WTC11 (cell line): Measurements from ENCODE around the gene KCNJ11. TPM values are rescaled to one million over a fixed set of nuclear protein-coding genes. Genes with fewer than 3 reads are reported as not detected.

ENCODE experiments used
- ATAC-seq: fragments of 200-7000 bp; cut with Tn5 transposase; 2 replicates; pipeline ENCODE4 v1.10.0; 2021; ENCODE audit warnings: mild to moderate bottlenecking, moderate library complexity
- CTCF ChIA-PET: fragments of 300-600 bp; sonication (Branson Sonifier 250); formaldehyde crosslinking; loops from one replicate; lab custom pipeline; 2021; ENCODE audit warnings: antibody characterized with exemption; lab: Charles Lee
- POLR2A ChIA-PET: fragments of 350-600 bp; sonication (Branson Sonifier 250); formaldehyde crosslinking; loops from one replicate; lab custom pipeline; 2021; ENCODE audit warnings: antibody characterized with exemption; lab: Charles Lee
- DNase-seq: peaks from one replicate; pipeline ENCODE4 v3.0.0; 2021; ENCODE audit warnings: low spot score
- H3K27ac Mint-ChIP-seq: 2 replicates; pipeline ENCODE4 v1.8.0; 2021; ENCODE audit warnings: mixed read lengths
- H3K27me3 Mint-ChIP-seq: 2 replicates; pipeline ENCODE4 v1.8.0; 2021; ENCODE audit warnings: low read depth, mild to moderate bottlenecking, moderate library complexity, mixed read lengths
- H3K36me3 Mint-ChIP-seq: 2 replicates; pipeline ENCODE4 v1.8.0; 2021; ENCODE audit warnings: mixed read lengths
- H3K4me1 Mint-ChIP-seq: 2 replicates; pipeline ENCODE4 v1.8.0; 2022; ENCODE audit warnings: mixed read lengths
- H3K4me3 Mint-ChIP-seq: 2 replicates; pipeline ENCODE4 v1.8.0; 2021; ENCODE audit warnings: mild to moderate bottlenecking, moderate library complexity, mixed read lengths
- H3K9me3 Mint-ChIP-seq: 2 replicates; pipeline ENCODE4 v1.8.0; 2021; ENCODE audit warnings: mixed read lengths
- AR ChIP-seq: fragments of 250-450 bp; sonication (Bioruptor Pico); IDR thresholded peaks from 2 replicates; pipeline ENCODE4 v1.9.0; 2021; ENCODE audit warnings: mild to moderate bottlenecking
- ATF1 ChIP-seq: sonication (generic); formaldehyde crosslinking; IDR thresholded peaks from 2 replicates; pipeline ENCODE4 v1.8.1; 2023; ENCODE audit warnings: mild to moderate bottlenecking, moderate library complexity, missing genetic modification reagents
- CREB1 ChIP-seq: sonication (generic); formaldehyde crosslinking; IDR thresholded peaks from 2 replicates; pipeline ENCODE4 v1.8.0; 2023; ENCODE audit warnings: mild to moderate bottlenecking, missing genetic modification reagents
- EMX1 ChIP-seq: fragments of 250-450 bp; sonication (Bioruptor Pico); IDR thresholded peaks from 2 replicates; pipeline ENCODE4 v1.8.0; 2021; ENCODE audit warnings: mild to moderate bottlenecking
- GABPB1 ChIP-seq: sonication (generic); formaldehyde crosslinking; IDR thresholded peaks from 2 replicates; pipeline ENCODE4 v1.8.1; 2023; ENCODE audit warnings: mild to moderate bottlenecking, missing genetic modification reagents
- GRHL2 ChIP-seq: fragments of 250-450 bp; sonication (Bioruptor Pico); IDR thresholded peaks from 2 replicates; pipeline ENCODE4 v1.8.0; 2022; ENCODE audit warnings: mild to moderate bottlenecking, moderate library complexity; ENCODE audit not compliant: insufficient replicate concordance, severe bottlenecking
- HMGA2 ChIP-seq: fragments of 250-450 bp; sonication (Bioruptor Pico); IDR thresholded peaks from 2 replicates; pipeline ENCODE4 v1.4.0; 2021; ENCODE audit warnings: mild to moderate bottlenecking, moderate library complexity
- NFYB ChIP-seq: sonication (generic); formaldehyde crosslinking; conservative IDR thresholded peaks from 2 replicates; pipeline ENCODE4 v1.8.0; 2022; ENCODE audit warnings: low read depth, missing genetic modification reagents
- NR2C2 ChIP-seq: sonication (generic); formaldehyde crosslinking; IDR thresholded peaks from 2 replicates; pipeline ENCODE4 v1.8.0; 2022; ENCODE audit warnings: mild to moderate bottlenecking, missing genetic modification reagents
- PRRX2 ChIP-seq: fragments of 250-450 bp; sonication (Bioruptor Pico); IDR thresholded peaks from 2 replicates; pipeline ENCODE4 v1.8.0; 2021; ENCODE audit warnings: mild to moderate bottlenecking
- USF2 ChIP-seq: sonication (generic); formaldehyde crosslinking; IDR thresholded peaks from 2 replicates; pipeline ENCODE4 v1.8.1; 2023; ENCODE audit warnings: mild to moderate bottlenecking, missing genetic modification reagents, moderate library complexity
- ZBTB43 ChIP-seq: sonication (generic); formaldehyde crosslinking; IDR thresholded peaks from 2 replicates; pipeline ENCODE4 v1.8.1; 2023; ENCODE audit warnings: mild to moderate bottlenecking, missing genetic modification reagents
- ZMAT4 ChIP-seq: fragments of 250-450 bp; sonication (Bioruptor Pico); IDR thresholded peaks from 2 replicates; pipeline ENCODE4 v1.9.0; 2021; ENCODE audit warnings: mild to moderate bottlenecking
- ZNF121 ChIP-seq: sonication (generic); formaldehyde crosslinking; IDR thresholded peaks from 2 replicates; pipeline ENCODE4 v1.8.0; 2023; ENCODE audit warnings: missing genetic modification reagents
- ZNF416 ChIP-seq: fragments of 250-450 bp; sonication (Bioruptor Pico); IDR thresholded peaks from 2 replicates; pipeline ENCODE4 v1.9.0; 2021; ENCODE audit warnings: mild to moderate bottlenecking, inconsistent platforms
- ZNF423 ChIP-seq: fragments of 250-450 bp; sonication (Bioruptor Pico); IDR thresholded peaks from 2 replicates; pipeline ENCODE4 v2.1.2; 2022; ENCODE audit warnings: mild to moderate bottlenecking, moderate library complexity
- ZNF425 ChIP-seq: fragments of 250-450 bp; sonication (Bioruptor Pico); conservative IDR thresholded peaks from 2 replicates; pipeline ENCODE4 v1.9.0; 2021; ENCODE audit warnings: mild to moderate bottlenecking
- ZNF671 ChIP-seq: fragments of 250-450 bp; sonication (Bioruptor Pico); IDR thresholded peaks from 2 replicates; pipeline ENCODE4 v1.8.0; 2021; ENCODE audit warnings: mild to moderate bottlenecking
- total RNA-seq: library from RNA; stranded (reverse); gene quantifications from 3 replicates; pipeline ENCODE4 v1.2.3, GENCODE V29; 2021

KCNJ11 gene
- total RNA-seq, 1 experiment from 2014 or later, result 8.2 TPM

- ATAC-seq, result no peak
- DNase-seq, result no peak
- Mint-ChIP-seq H3K4me1 (no peaks in the 10 kb centered on the region), H3K27ac (no peak overlapping the region), H3K27me3 (no peaks in the 10 kb centered on the region; the same call in 1 of the 2 replicates), H3K36me3 (no peaks in the 10 kb centered on the region), H3K4me3 (no peak overlapping the region), H3K9me3 (no peaks in the 10 kb centered on the region)
- ChIA-PET POLR2A (interaction anchor here (0.6 kb wide), 1 partner anchor 78 kb away, joined by 3 read pairs; no protein-coding TSS in a partner anchor), CTCF (interaction anchor here (0.6 to 5.8 kb wide), 2 partner anchors 13 to 18 kb away, joined by 3 to 27 read pairs; partner anchors contain the start of gene KCNJ11)
- no peak for TF ChIP-seq GRHL2
Observed at GRCh38 chr11:17401841-17402240, 13.4 kb upstream of the KCNJ11 start.

- H3K27me3 Mint-ChIP-seq, result no peaks in the 10 kb centered on the region; the same call in 1 of the 2 replicates
- H3K4me3 Mint-ChIP-seq, result no peak overlapping the region
- ChIA-PET POLR2A (interaction anchor here (0.6 kb wide), 1 partner anchor 78 kb away, joined by 3 read pairs; no protein-coding TSS in a partner anchor), CTCF (interaction anchor here (0.6 to 5.8 kb wide), 2 partner anchors 12 to 17 kb away, joined by 3 to 27 read pairs; partner anchors contain the start of gene KCNJ11)
- ATAC-seq (no peak), DNase-seq (no peak)
- no peaks in the 10 kb centered on the region for H3K36me3 Mint-ChIP-seq
- TF ChIP-seq NFYB (CRISPR knock-in tag), result no peak
- no peak for TF ChIP-seq EMX1 (CRISPR knock-in tag)
- no peak for TF ChIP-seq ZNF121 (CRISPR knock-in tag)
- TF ChIP-seq ZBTB43 (CRISPR knock-in tag), result no peak
- TF ChIP-seq ZNF416, result no peak
- no peak for TF ChIP-seq ZNF425 (CRISPR knock-in tag)
- TF ChIP-seq USF2 (CRISPR knock-in tag), result no peak
- TF ChIP-seq ZMAT4 (CRISPR knock-in tag), result no peak
- no peak for TF ChIP-seq ZNF671 (CRISPR knock-in tag)
- TF ChIP-seq ZNF423 (CRISPR knock-in tag), result no peak
- no peak for TF ChIP-seq GABPB1
- TF ChIP-seq HMGA2, result no peak
- no peak for TF ChIP-seq ATF1 (CRISPR knock-in tag)
- TF ChIP-seq PRRX2 (CRISPR knock-in tag), result no peak
- TF ChIP-seq CREB1, result no peak
- TF ChIP-seq AR (CRISPR knock-in tag), result no peak
- no peak for TF ChIP-seq NR2C2 (CRISPR knock-in tag)
- TF ChIP-seq GRHL2, result no peak
- H3K27ac Mint-ChIP-seq, result no peak overlapping the region
- H3K4me1 Mint-ChIP-seq, result no peaks in the 10 kb centered on the region
- H3K9me3 Mint-ChIP-seq, result no peaks in the 10 kb centered on the region
Observed at GRCh38 chr11:17401316-17401715, 12.9 kb upstream of the KCNJ11 start.
